ENCODE measurements around the gene PTPRM.

Gene PTPRM

DNA sequence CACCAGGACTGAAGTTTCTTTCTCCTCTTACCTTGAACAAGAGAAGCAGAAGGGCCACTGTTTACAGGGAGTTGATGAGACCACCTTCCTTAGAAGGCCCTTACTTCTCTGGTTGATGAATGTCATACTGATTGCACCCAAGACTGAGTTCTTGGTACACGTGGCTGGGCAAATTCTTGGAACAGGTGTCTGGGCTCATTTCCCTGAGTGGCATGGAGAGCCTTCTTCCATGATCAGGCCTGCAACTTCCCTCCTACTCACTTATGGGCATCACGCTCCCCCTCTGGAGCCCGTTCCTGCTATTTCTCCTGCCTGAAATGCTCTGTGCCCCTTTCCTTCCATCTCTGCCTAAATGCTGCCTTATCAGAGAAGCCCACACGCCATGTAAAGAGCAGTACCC lies 110.3 kb downstream of the PTPRM start:
- DNase-seq, result no peak

- no peak for DNase-seq
Measured at GRCh38 chr18:7678389-7678788, 111.3 kb downstream of the PTPRM start.

DNA sequence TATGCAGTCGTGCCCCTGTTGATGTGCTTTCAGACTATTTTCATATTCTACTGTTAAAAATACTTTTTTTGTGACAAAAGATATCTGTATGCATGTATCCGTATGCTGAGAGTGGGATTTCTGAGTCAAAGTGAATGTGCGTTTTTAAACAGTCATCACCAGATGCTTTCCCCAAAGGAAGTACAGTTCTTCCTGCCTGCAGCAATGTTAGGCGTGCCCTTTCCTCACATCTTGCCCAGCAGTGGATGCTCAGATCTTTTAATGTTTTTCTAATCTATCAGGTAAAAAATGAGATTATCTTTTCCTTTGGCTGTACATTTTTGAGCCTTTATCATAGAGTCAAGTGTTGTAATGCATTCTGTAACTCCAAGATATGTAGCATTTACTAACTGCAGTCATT lies 111.7 kb downstream of the PTPRM start:
- DNase-seq, result no peak

DNA sequence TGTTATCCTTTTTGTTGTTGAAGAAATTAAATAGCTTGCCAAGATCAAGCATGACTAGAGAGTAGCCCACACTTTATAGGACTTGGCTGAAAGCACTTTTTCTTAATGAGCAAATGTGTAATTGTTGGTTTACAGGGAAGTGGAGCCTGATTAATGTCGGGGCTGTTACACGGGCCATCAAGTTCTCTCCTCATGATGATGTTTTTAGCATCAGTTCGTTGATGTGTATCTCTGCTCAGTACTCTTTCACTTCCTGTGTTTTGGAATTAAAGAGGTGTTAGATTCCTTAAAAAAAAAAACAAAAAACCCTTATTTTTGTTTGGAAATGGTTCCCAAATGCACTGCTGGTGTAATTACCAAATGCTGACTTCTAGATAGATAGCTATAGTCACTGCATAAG lies 114.2 kb downstream of the PTPRM start:
- no peak for DNase-seq

DNA sequence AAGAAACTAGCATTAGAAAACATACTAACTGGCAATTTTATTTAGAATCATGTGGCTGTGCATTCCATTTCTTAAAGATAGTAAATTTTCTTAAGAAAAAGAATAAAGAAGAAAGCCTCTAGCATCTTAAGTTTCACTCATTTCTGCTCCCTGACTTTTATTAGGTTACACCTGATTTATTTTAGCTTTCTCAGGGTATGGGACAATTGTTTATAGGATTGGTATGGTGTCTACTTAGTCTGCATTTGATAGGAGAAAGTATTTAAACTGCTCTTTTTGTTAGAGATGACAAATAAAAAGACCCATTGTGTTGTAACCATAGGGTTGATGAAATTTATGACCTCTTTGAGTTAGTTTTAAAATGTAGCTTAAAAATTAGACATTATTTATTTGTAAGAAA lies 115.2 kb downstream of the PTPRM start:
- no peak for DNase-seq

DNA sequence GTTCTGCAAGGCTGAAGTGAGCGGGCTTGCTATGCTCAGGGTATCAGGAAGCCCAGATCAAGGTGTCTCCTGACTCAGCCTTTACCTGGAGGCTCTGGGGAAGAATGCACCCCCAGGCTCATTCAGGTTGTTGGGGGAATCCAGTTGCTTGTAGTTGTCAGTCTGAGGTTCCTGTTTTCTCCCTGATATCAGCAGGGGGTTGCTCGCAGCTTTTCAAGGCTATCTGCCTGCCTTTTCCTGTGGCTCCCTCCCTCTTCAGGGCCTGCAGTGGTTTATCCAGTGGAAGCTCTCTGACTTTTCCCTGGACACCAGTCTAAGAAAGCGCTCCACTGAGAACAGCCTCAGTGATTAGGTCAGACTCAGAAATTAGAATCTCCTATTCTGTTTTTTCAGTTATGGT lies 116.6 kb downstream of the PTPRM start:
- DNase-seq, result no peak

DNA sequence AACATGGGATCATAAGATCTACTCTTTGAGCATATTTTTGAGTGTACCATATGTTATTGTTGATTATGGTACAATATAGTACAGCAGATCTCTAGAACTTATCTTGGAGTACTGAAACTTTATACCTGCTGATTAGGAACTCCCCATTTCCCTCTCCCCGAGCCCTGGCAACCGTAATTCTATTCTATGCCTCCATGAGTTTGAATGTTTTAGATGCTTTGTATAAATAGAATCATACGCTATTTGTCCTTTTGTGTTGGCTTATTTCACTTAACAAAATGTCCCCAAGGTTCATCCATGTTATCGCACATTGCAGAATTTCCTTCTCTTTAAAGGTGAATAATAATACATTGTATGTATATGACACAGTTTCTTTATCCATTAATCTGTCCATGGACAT lies 117.2 kb downstream of the PTPRM start:
- no peak for DNase-seq

- no peak for DNase-seq
Measured at GRCh38 chr18:7684966-7685365, 117.8 kb downstream of the PTPRM start.

- no peak for DNase-seq
Measured at GRCh38 chr18:7686278-7686677, 119.2 kb downstream of the PTPRM start.

DNA sequence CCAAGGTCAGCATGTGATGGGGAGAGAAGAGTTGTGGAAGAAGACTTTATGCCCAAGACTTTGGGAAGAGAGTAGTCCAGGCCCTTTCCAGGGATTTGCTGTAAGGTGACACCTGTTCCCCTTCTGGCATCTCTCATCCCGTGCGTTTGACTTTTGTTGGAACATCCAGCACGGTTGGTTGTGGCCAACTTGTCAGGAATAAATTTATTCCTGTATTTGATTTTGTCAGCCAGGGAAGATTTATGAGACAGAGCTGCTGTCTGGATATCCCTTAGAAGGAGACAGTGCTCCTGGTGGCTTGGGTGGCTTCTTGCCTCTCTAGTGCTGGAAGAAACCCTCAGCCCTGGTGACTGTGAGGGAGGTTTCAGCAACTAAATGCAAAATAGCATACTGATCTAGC lies 121.5 kb downstream of the PTPRM start:
- no peak for DNase-seq

- DNase-seq, result no peak
Measured at GRCh38 chr18:7691206-7691605, 124.1 kb downstream of the PTPRM start.

DNA sequence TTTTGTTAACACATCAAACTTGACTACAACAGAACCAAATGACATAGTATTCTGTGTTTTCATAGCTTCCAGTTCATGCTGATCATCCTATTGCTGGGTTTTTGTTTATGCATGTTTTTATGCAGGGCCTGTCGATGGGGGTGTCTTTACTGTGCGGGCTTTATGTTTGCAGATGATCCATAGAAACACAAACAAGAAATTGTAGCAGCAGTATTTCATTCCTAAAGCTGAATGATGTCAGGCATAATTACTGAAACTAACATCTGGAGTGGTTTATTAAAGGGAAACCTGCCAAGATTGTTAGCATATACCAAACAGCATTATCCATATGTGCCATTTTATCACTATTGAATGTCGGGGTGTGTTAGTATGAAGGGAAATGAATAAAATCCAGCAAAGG lies 129.7 kb downstream of the PTPRM start:
- no peak for DNase-seq

- DNase-seq, result no peak
Measured at GRCh38 chr18:7697306-7697705, 130.2 kb downstream of the PTPRM start.

- no peak for DNase-seq
Measured at GRCh38 chr18:7711495-7711894, 144.4 kb downstream of the PTPRM start.

- no peak for DNase-seq
Measured at GRCh38 chr18:7720395-7720794, 153.3 kb downstream of the PTPRM start.

- DNase-seq, result no peak
Measured at GRCh38 chr18:7721532-7721931, 154.4 kb downstream of the PTPRM start.

DNA sequence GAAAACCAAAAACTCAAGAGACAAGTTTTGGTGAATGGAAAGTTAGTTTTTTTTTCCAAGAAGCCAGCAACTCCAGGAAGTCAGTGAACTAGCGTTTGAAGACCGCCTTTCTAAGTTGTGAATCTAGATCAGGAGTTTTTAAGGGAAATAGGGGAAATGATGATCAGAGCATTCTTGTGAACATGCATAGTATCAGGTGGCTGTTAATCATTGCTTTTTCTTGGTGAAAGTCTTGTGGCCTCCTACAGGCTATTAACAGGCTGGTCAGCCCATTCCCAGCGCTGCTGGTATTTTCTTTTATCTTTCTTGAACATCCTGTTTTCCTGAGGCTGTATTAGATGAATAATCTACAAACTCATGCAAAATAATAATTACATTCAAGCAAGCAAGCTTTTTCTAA lies 155.8 kb downstream of the PTPRM start:
- DNase-seq, result no peak

GRCh38 chr18:7723558-7723957 lies 156.4 kb downstream of the PTPRM start:
- DNase-seq, result no peak

- DNase-seq, result no peak
Measured at GRCh38 chr18:7725473-7725872, 158.4 kb downstream of the PTPRM start.

GRCh38 chr18:7725897-7726296 lies 158.8 kb downstream of the PTPRM start:
- DNase-seq, result no peak

- DNase-seq, result no peak
Measured at GRCh38 chr18:7726522-7726921, 159.4 kb downstream of the PTPRM start.

DNA sequence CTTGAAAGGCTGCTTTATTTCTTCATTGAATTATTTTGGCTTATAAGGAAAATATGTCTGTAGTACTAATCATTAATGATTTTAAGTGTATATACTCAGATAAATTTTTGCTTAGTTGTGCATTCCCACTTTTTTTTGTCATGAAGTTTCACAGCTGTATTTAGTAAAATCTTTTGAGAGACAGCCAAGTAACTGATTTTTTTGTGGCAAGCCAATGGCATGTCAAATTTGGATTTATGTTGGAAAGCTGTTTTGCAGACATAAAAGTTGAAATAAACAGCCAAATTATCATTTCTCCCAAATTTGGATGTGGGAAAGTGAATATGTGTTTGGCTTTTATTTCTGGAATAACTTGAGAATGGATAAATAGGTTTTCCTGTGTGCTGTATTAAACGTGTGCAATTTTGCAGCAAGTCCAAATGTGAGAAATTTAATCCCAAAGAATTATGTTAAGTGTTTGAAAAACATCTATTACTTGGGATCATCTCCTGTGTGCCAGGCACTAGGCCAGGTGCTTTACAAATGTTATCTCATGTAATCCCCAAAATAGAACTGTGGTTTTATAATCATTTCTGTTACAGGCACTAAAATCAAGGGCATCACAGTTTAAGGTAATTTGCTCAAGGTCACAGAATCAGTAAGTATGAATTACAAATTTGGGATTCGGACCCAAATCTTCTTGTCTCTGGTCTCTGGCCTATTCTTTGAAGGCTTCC lies 160.4 kb downstream of the PTPRM start:
- no peak for DNase-seq

DNA sequence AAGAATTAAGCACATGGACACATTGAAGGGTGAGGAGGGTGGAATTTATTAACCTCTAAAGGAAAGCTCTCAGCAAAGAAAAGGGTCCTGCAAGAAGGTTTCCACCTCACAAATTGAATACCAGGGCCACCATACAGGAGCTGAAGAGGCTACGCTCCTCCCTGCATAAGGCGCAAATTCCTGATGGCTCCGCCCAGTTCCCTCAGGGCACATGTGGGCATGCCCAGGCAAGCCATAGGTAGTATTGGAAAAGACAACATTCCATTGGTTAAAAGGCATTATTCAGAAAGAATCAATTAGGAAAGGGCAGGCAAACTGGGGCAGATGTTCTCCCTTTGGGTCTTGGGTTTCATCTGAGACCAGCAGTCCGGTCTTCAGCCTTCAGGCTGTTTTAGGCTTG lies 161.2 kb downstream of the PTPRM start:
- no peak for DNase-seq

- no peak for DNase-seq
Measured at GRCh38 chr18:7729868-7730267, 162.8 kb downstream of the PTPRM start.

- DNase-seq, result no peak
Measured at GRCh38 chr18:7730682-7731081, 163.6 kb downstream of the PTPRM start.

GRCh38 chr18:7733642-7734041 lies 166.5 kb downstream of the PTPRM start:
- no peak for DNase-seq
